Forelimb muscle (tissue), 1 donor: Measurements from ENCODE around the gene CNTROB. TPM values are rescaled to one million over a fixed set of nuclear protein-coding genes. Genes with fewer than 3 reads are reported as not detected.

Source experiments
- DNase-seq: peaks from one replicate; pipeline ENCODE4 v3.0.0-alpha.2; 2013; ENCODE audit warnings: low read depth
- polyA plus RNA-seq: library from polyadenylated mRNA; unstranded; fragments of 120-200 nt; gene quantifications from one replicate; pipeline ENCODE4 v1.2.1, GENCODE V29; 2013; ENCODE audit not compliant: insufficient read length

Gene CNTROB
- polyA plus RNA-seq, 1 donor, result 31.0 TPM

GRCh38 chr17:7909089-7909488 lies 22.9 kb upstream of the CNTROB start:
- no peak for DNase-seq

- no peak for DNase-seq
Observed at GRCh38 chr17:7910281-7910680, 21.7 kb upstream of the CNTROB start.

DNA sequence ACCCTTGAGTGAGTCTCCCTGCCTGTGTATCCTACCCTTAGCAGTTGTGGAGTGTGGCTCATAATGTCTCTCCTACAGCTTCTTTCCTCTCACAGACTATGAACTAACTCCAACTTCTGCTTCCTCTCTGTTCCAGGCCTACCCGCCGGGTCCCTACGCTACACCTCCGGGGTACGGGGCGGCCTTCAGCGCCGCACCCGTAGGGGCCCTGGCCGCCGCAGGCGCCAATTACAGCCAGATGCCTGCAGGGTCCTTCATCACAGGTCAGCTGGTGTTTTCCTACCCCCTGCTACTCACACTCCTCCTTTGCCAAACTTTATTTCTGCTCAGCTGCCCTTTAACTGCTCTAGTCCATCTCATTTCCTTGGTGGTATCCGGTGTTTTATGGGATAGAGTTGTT lies 21.3 kb upstream of the CNTROB start:
- DNase-seq, result no peak

- DNase-seq, result no peak
Observed at GRCh38 chr17:7911116-7911515, 20.9 kb upstream of the CNTROB start.

- no peak for DNase-seq
Observed at GRCh38 chr17:7912927-7913524, 19.0 kb upstream of the CNTROB start.

GRCh38 chr17:7915179-7915610 lies 16.8 kb upstream of the CNTROB start:
- no peak for DNase-seq

DNA sequence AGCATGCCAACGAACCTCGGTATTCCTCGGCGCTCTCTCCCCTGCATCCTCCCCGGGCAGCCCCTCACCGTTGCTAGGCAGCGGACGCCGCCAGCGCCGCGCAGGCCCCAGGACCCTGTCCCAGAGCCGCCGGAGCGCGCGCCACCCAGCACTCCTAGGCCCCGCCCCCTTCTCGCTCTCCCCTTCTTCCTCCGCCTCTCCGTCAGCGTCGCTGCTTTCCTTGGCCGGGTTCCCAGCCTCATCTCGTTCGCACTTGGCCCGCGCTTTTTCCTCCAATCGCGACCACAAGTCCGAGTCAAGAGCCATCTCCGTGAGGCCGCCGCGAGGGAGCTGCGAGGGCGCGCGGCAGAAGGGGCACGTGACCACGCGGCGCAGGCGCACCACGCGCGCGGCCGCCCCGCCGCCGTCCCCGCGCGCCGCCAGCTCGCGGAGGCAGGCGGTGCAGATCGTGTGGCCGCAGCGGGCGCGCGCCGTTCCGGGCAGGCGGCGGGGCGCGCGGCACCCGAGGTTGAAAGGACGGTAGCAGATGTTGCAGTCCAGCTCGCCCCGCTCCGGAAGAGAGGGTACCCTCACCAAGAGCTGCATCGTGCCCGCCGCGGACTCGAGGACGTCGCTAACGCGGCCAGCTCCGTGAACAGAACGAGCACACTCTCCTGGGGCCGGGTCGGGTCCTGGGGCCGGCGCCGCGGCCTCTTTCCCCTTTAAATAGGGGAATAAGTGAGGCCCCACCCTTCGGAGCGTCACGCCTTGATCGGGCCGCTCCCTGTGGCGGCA lies 16.2 kb upstream of the CNTROB start, which contains the start of gene RNF227:
Gene RNF227, minus strand, starts transcription at position 679 of the 774 bp plus-strand sequence. Its CDS starts 94 bp downstream, at position 585.
- DNase-seq, result peak; percentile 84

DNA sequence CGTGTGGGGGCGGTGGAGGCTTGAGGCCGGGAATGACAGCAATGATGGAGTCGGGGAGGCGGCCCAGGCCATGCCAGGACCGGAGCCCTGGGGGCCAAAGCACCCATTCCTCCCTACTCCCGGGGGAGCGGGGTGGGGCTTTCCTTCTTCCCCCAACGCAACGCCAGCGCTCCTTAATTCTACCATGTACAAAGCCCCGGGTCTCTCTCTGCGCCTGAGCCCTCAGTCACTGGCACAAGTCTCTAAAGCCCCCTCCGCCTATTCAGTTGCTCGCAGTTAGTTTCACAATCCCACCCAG lies 15.7 kb upstream of the CNTROB start:
- DNase-seq, result no peak

- no peak for DNase-seq
Observed at GRCh38 chr17:7916808-7917207, 15.2 kb upstream of the CNTROB start.

DNA sequence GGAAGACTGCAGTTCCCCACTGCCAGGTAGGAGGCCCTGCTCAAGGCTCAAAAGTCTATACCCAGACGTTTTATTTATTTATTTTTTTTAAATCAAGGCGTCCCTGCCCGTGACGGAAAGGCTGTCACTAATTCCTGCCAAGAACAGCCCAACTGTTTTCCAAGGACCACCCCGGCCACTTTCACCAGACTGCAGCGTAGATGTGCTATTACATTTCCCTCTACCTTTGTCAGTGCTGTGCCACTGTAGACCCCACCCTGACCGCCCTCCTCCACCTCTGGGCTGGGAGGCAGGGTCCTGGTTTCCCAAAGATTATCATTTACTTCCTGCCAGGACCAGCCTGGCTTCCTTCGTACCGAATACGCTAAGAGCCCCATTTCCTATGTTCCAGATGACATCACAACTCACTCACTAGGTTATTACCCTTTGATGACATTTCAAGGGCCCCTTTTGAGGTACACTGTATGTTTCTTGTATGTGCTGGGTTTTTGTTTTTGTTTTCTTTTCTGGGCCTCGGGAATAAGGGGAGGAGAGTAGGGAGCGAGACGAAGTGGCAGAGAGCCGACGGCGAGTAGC lies 9.6 kb upstream of the CNTROB start:
- no peak for DNase-seq

GRCh38 chr17:7922845-7923628 lies 9.0 kb upstream of the CNTROB start:
- no peak for DNase-seq

- DNase-seq, result no peak
Observed at GRCh38 chr17:7927596-7927995, 4.4 kb upstream of the CNTROB start.

DNA sequence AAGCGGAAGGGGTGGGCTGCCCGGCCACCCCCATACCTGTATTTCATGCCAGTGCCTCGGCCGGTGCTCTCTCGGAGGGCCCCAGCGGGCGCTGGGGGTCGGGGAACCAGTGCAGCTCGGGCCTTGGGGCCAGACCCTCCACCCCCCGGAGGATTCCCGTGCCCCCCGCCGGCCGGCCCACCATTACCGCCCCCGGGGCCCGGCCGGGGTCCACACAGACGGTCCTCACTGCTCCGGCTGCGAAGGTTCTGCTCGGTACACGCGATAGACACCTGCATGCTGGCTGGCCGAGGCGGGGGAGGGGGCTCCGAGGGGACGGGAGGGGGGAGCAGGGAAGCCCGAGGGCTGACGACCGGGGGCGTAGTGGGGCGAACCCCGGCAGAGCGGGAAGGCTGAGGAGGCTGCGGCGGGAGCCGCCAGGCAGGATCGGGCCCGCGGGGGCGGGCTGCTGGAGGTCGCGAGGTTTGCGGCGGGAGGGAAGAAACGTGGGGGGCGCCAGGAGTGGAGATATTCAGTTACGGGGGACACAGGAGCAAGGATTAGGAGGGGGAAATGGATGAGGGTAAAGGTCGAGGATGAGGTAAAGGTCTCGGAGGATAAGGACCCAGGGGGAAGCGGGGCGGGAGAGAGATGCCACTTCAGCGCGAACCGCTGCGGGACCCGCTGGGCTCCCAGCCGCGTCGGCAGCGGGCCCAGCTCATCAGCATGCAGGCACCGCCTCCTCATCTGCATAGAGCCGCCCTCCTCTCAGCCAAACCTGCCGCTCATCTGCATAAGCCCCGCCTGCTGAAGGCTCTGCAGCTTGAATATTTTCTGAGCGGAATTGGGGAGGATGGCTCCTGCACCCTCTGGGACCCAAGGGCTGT lies 2.6 kb upstream of the CNTROB start, which contains the start of gene KCNAB3:
Gene KCNAB3, minus strand, starts transcription at position 699 of the 866 bp plus-strand sequence. Its CDS starts 421 bp downstream, at position 278.
- DNase-seq, result no peak

- DNase-seq, result no peak
Observed at GRCh38 chr17:7930841-7931631, 970 bp upstream of the CNTROB start.

GRCh38 chr17:7932483-7932891 lies 481 bp downstream of the CNTROB start:
- no peak for DNase-seq

DNA sequence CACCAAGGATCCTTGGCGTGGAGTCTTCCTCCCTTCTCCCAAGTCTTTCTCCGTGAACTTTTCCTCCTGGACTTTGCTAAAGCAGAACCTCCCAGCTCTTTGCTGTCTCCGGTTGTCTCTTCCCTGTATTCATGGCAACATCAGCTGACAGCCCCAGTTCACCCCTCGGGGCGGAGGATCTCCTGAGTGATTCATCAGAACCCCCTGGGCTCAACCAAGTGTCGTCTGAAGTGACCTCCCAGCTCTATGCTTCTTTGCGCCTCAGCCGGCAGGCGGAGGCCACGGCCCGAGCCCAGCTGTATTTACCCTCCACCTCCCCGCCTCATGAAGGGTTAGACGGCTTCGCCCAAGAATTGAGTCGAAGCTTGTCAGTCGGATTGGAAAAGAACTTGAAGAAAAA lies 943 bp downstream of the CNTROB start:
- no peak for DNase-seq

GRCh38 chr17:7935859-7936258 lies 3.9 kb downstream of the CNTROB start:
- no peak for DNase-seq

DNA sequence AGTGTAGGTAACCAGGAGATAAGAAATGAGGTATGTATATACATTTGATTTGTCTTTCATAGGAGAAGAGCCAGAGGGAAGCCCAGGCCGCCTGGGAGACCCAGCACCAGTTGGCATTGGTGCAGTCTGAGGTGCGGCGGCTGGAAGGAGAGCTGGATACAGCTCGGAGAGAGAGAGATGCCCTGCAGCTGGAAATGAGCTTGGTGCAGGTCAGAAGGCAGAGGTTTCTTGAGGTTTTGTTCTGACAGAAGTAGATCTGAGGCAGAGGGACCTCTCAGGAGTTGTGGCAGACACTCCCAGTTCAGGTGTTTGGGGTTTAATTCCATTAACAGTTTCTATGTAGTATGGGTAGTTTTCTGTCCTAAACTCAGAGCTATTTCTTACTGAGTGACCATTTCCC lies 8.0 kb downstream of the CNTROB start:
- no peak for DNase-seq

DNA sequence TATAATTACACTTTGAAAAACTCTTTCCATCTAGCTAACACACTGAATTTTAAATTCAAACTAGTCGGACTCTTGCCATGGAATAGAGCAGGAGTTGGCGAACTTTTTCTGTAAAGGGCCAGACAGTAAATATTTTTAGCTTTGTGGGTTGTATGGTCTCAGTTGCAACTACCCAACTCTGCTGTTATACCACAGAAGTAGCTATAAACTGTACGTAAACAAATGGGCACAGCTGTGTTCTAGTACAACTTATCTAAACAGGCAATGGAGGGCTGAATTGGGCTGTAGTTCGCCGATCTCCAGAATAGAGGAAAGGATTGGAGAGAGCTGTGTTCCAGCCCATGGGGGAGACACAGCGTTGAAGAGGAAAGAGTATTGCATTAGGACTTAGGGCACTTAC lies 8.7 kb downstream of the CNTROB start:
- no peak for DNase-seq

DNA sequence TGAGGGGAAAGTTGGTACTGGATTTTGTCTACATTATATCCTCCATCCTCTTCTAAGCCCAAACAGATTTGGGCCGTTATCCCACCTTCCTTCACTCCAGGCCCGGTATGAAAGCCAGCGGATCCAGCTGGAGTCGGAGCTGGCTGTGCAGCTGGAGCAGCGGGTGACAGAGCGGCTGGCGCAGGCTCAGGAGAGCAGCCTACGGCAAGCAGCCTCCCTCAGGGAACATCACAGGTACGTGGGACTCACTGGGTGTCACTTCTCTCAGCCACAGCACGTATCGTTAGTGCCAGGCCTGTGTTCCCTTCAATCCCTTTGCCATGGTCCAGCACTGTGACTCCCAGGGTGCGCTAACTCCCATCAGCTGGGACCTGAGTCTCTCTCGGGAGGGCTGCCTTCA lies 11.3 kb downstream of the CNTROB start:
- DNase-seq, result no peak
